ENCODE data around the gene DOCK2. TPM values are rescaled to one million over a fixed set of nuclear protein-coding genes. Genes with fewer than 3 reads are reported as not detected.
A peak's percentile ranks its signal among the peaks of the same experiment; 100 is the strongest.

Gene DOCK2
- total RNA-seq, 1 experiment from 2014 or later, result 2.2 TPM

DNA sequence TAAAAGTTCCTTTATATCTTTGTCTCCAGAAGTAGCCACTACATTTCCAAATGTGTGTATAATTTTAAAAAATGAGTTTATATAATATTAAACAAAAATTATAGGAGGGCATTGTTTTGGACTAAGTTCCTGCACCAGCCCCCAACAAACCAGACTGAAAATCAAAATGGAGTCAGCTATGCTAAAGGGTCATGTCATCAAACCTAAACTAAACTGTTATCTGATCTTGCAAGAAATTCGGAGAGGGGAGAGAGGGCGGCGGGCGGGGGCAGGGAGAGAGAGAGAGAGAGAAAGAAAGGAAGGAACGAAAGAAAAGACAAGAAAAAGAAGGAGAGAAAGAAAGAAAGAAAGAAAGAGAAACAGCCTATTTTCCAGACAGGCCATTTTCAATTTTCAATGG is 63.5 kb downstream of the DOCK2 start:
- no peaks in the 10 kb centered on the region for H3K9me3 ChIP-seq (ENCODE audit: low read depth, low read length, poor library complexity, severe bottlenecking)
- CTCF ChIA-PET, result interaction anchor here (1.4 kb wide), 1 partner anchor 400 kb away, joined by 5 read pairs; no protein-coding TSS in a partner anchor
- no peak for DNase-seq (ENCODE audit: low spot score)
- no peaks in the 10 kb centered on the region for H3K27me3 ChIP-seq (replicated peaks; ENCODE audit: insufficient read depth, low read depth, low read length, poor library complexity)
- intact Hi-C loops (cut with micrococcal nuclease; ENCODE audit: unreplicated experiment), result loop anchor here (5.0 kb wide), 1 partner anchor 402 kb away; no protein-coding TSS in a partner anchor
- POLR2A ChIA-PET (ENCODE audit: low non-redundant PET), result no interaction called here
- no peak for TF ChIP-seq EZH2 (IDR thresholded peaks at IDR 0.05; ENCODE audit: borderline replicate concordance, low read depth, low read length, poor library complexity, severe bottlenecking)
- TF ChIP-seq, protein P1, sequence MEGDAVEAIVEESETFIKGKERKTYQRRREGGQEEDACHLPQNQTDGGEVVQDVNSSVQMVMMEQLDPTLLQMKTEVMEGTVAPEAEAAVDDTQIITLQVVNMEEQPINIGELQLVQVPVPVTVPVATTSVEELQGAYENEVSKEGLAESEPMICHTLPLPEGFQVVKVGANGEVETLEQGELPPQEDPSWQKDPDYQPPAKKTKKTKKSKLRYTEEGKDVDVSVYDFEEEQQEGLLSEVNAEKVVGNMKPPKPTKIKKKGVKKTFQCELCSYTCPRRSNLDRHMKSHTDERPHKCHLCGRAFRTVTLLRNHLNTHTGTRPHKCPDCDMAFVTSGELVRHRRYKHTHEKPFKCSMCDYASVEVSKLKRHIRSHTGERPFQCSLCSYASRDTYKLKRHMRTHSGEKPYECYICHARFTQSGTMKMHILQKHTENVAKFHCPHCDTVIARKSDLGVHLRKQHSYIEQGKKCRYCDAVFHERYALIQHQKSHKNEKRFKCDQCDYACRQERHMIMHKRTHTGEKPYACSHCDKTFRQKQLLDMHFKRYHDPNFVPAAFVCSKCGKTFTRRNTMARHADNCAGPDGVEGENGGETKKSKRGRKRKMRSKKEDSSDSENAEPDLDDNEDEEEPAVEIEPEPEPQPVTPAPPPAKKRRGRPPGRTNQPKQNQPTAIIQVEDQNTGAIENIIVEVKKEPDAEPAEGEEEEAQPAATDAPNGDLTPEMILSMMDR (conservative IDR thresholded peaks at IDR 0.05; ENCODE audit: low read depth, low read length), result no peak
- H3K4me3 ChIP-seq (ENCODE audit: low read depth, low read length, poor library complexity, severe bottlenecking), result no peak overlapping the region
- BruUV-seq (replicated peaks), result no TSS peak
- no peak overlapping the region for H3K27ac ChIP-seq (ENCODE audit: low read depth, low read length, poor library complexity, severe bottlenecking)
- peaks cover 34% of the 10 kb centered on the region for H3K4me1 ChIP-seq (ENCODE audit: insufficient read depth, low read length, poor library complexity, severe bottlenecking)
- H3K36me3 ChIP-seq (ENCODE audit: insufficient read depth, low read length, poor library complexity, severe bottlenecking), result no peaks in the 10 kb centered on the region

DNA sequence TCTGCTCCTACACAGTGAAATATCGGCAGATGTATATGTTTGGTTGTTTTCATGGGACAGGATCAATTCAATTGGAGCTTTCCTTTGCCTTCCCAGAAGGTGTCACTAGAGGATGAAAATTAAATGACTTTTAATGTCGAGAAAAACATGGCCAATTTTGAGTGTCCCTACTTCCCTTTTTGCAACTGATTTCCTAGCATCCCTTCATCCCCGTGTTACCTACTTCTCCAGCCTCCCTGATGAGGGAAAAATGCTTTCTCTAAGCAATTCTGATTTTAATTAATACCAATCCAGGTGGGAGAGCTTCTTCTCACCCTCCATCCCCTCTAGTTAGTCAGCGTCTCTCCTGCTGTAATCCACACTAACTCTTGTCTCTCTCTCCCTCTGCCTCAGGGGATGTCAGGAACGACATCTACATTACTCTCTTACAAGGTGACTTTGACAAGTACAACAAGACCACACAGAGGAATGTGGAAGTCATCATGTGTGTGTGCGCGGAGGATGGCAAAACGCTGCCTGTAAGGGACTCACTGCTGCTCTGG is 64.9 kb downstream of the DOCK2 start:
- intact Hi-C loops (cut with micrococcal nuclease; ENCODE audit: unreplicated experiment), result loop anchor here (1.0 to 5.0 kb wide), 4 partner anchors 278 to 515 kb away; partner anchors contain the start of gene INSYN2B
- Histone ChIP-seq H3K27me3 (replicated peaks; ENCODE audit: insufficient read depth, low read depth, low read length, poor library complexity) (no peaks in the 10 kb centered on the region), H3K9me3 (ENCODE audit: low read depth, low read length, poor library complexity, severe bottlenecking) (no peaks in the 10 kb centered on the region), H3K27ac (ENCODE audit: low read depth, low read length, poor library complexity, severe bottlenecking) (no peak overlapping the region), H3K4me1 (ENCODE audit: insufficient read depth, low read length, poor library complexity, severe bottlenecking) (peaks cover 25% of the 10 kb centered on the region), H3K4me3 (ENCODE audit: low read depth, low read length, poor library complexity, severe bottlenecking) (no peak overlapping the region), H3K36me3 (ENCODE audit: insufficient read depth, low read length, poor library complexity, severe bottlenecking) (no peaks in the 10 kb centered on the region)
- BruUV-seq (replicated peaks), result no TSS peak
- DNase-seq (ENCODE audit: low spot score), result peak; percentile 66
- CTCF ChIA-PET, result interaction anchor here (0.6 to 2.3 kb wide), 6 partner anchors 278 to 514 kb away, joined by 3 to 18 read pairs (median 4); partner anchors contain the start of gene INSYN2B
- TF ChIP-seq, protein P1 (conservative IDR thresholded peaks at IDR 0.05; ENCODE audit: low read depth, low read length), result peak; percentile 63
- TF ChIP-seq EZH2 (IDR thresholded peaks at IDR 0.05; ENCODE audit: borderline replicate concordance, low read depth, low read length, poor library complexity, severe bottlenecking), result no peak
- POLR2A ChIA-PET (ENCODE audit: low non-redundant PET), result no interaction called here

DNA sequence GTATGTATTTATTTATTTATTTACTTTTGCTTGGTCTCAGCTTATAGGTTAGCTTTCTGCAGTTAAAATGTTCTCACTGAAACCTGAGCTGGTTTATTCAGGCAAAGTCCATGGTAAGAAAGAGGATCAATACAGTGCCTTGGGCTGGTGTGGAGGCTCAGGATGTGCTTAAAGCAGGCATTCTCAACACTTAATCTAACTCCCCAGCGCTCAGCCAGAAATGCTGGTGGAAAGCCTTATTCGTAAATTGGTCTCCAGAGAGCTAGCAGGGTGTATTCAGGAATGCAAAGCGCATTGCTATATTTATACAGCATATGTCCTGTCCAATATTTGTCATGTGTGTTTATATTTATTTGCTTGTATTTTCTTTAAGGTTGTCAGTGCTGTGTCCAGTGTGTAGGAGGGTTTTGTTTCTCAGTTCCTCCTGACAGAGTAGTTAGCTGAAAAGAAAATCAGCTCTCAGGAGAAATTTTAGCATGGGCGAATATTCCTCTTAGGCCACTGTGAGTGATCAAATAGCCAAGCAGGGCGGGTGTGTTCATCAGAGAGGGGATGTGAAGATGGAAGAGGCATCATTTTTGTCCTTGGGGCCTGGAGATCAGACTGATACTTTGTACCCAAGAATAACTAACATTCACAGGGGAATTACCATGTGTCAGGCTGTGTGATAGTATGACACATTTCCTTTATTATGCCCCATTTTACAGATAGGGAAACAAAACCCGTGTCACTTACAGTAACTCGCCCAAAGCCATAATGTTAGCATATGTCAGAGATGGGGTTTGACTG is 65.8 kb downstream of the DOCK2 start:
- TF ChIP-seq EZH2 (IDR thresholded peaks at IDR 0.05; ENCODE audit: borderline replicate concordance, low read depth, low read length, poor library complexity, severe bottlenecking), result no peak
- TF ChIP-seq, protein P1 (conservative IDR thresholded peaks at IDR 0.05; ENCODE audit: low read depth, low read length), result no peak
- intact Hi-C loops (cut with micrococcal nuclease; ENCODE audit: unreplicated experiment), result loop anchor here (1.0 to 5.0 kb wide), 4 partner anchors 277 to 514 kb away; partner anchors contain the start of gene INSYN2B
- H3K4me1 ChIP-seq (ENCODE audit: insufficient read depth, low read length, poor library complexity, severe bottlenecking), result peaks cover 25% of the 10 kb centered on the region
- peak; percentile 58 for DNase-seq (ENCODE audit: low spot score)
- H3K27ac ChIP-seq (ENCODE audit: low read depth, low read length, poor library complexity, severe bottlenecking), result no peak overlapping the region
- CTCF ChIA-PET, result interaction anchor here (2.3 kb wide), 1 partner anchor 278 kb away, joined by 18 read pairs; the partner anchor contains the start of gene INSYN2B
- no TSS peak for BruUV-seq (replicated peaks)
- H3K4me3 ChIP-seq (ENCODE audit: low read depth, low read length, poor library complexity, severe bottlenecking), result no peak overlapping the region
- POLR2A ChIA-PET (ENCODE audit: low non-redundant PET), result no interaction called here
- no peaks in the 10 kb centered on the region for H3K36me3 ChIP-seq (ENCODE audit: insufficient read depth, low read length, poor library complexity, severe bottlenecking)
- H3K27me3 ChIP-seq (replicated peaks; ENCODE audit: insufficient read depth, low read depth, low read length, poor library complexity), result no peaks in the 10 kb centered on the region
- no peaks in the 10 kb centered on the region for H3K9me3 ChIP-seq (ENCODE audit: low read depth, low read length, poor library complexity, severe bottlenecking)

Data from A673 (cell line).